GM10248 (cell line): ENCODE measurements around the gene EPS8L3.

Experiments
- CTCF ChIA-PET: fragments of 300-600 bp; sonication (Branson Sonifier 250); formaldehyde crosslinking; extraction: SDS; loops from one replicate; lab custom pipeline; 2021; ENCODE audit warnings: antibody characterized with exemption; lab: Yijun Ruan, JAX
- POLR2A ChIA-PET: fragments of 350-650 bp; sonication (Branson Sonifier 250); formaldehyde crosslinking; extraction: SDS; loops from one replicate; lab custom pipeline; 2020; ENCODE audit warnings: antibody characterized with exemption; lab: Yijun Ruan, JAX
- DNase-seq: peaks from one replicate; pipeline ENCODE4 v3.0.0; 2012; ENCODE audit errors: extremely low spot score
- TF ChIP-seq, protein P1 (sequence below): IDR thresholded peaks from 2 replicates; pipeline ENCODE4 v1.5.1; 2012; ENCODE audit warnings: mild to moderate bottlenecking, low read depth; ENCODE audit errors: extremely low read depth, missing control alignments, control extremely low read depth

EPS8L3 gene

DNA sequence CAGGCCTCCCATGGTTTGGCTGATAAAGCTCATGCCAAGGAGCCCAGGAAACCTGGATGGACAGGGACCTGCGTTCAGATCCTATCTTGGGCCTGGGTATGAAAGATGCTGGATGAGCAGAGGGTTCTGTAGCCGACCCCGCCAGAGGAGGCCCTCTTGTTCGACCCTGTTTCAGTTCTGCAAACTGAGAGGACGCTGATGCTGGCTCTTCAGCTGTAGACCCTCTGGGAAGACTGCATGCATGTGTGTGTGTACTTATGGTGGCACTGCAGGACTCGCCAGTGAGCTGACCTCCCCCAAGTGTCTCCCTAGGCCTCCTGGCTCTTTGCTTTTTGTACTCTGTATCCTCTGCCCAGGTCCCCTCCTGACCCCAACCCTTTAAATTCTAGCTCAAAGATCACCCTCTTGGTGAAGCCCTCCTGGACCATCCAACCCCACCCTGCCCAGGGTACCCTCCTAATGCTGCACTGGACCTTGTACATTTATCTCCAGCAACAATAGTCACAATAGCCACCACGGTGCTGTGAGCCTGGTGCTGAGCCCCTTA, 1.6 kb downstream of the EPS8L3 start:
- ChIA-PET CTCF (interaction anchor here (0.6 to 4.3 kb wide), 4 partner anchors 8 to 122 kb away, joined by 3 to 19 read pairs (median 7); no protein-coding TSS in a partner anchor), POLR2A (no interaction called here)
- TF ChIP-seq, protein P1, sequence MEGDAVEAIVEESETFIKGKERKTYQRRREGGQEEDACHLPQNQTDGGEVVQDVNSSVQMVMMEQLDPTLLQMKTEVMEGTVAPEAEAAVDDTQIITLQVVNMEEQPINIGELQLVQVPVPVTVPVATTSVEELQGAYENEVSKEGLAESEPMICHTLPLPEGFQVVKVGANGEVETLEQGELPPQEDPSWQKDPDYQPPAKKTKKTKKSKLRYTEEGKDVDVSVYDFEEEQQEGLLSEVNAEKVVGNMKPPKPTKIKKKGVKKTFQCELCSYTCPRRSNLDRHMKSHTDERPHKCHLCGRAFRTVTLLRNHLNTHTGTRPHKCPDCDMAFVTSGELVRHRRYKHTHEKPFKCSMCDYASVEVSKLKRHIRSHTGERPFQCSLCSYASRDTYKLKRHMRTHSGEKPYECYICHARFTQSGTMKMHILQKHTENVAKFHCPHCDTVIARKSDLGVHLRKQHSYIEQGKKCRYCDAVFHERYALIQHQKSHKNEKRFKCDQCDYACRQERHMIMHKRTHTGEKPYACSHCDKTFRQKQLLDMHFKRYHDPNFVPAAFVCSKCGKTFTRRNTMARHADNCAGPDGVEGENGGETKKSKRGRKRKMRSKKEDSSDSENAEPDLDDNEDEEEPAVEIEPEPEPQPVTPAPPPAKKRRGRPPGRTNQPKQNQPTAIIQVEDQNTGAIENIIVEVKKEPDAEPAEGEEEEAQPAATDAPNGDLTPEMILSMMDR = no peak
- no peak for DNase-seq

DNA sequence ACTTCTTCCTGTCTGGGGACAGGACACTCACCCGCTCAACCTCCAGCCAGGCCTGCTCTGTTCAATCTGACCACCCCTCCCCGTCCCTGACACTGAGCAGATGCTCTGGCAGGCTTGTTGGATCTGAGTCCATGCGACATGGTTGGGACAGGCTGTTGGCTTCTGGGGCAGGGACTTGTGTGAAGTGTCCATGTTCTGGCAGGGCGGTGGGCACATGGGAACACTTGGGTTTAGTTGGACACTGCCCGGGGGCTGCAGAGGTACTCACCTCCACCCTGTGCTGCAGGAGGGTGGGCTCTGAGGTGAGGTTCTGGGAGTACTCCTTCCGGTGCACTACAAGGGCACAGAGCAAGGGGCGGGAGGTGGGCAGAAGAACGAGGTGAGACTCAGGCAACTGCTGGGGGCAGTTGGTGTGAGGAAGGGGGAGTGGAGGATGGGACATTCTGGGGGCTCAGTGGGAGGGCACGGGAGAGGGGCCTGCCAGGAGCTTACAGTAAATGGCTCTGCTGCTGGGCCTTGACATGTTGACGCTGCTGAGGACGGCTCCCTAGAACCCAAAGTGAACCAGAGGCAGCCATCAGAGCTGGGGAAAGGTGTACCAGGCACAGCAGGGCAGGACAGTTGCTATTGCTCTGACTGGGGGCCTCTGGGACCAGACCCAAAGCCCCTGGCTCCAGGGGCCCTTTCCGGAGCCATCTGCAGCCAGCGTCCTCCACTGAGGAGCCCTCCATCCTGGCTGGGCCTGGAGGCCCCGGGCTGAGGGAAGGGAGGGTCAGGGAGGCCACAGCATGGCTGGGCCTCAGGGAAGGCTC, 2.3 kb downstream of the EPS8L3 start:
- CTCF ChIA-PET = interaction anchor here (0.6 to 4.3 kb wide), 4 partner anchors 8 to 121 kb away, joined by 3 to 19 read pairs (median 7); no protein-coding TSS in a partner anchor
- POLR2A ChIA-PET = no interaction called here
- DNase-seq = no peak
- TF ChIP-seq, protein P1 = no peak

DNA sequence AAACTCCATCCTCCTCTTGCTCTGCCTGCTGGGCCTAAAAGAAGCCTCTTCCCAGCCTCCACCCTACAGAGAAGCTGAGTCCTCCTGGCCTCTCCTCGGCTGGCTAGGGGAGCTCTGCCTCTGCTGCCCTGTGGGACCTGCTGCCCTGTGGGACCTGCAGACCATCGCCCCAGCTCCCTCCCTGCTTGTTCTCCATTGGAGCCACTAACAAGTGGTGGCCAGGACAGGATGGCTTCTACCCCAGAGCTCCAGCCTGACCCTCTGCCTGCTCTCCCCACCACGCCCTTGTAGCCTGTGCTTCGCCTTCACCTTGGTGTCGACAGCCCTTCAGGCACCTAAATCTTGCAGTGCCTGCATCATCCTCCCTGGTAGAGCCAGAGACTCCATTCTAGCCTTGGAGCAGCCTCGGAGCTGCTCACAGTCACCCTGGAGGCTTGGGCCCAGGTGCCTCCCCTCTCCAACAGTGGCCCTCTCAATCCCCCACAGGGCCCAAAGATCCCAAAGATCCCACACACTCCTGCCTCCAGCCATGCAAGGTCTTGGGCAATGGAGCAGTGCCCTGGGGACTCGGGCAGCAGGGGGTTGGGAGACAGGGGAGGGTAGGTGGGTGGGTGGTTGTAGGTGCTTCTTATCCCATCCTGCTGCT, 3.0 kb downstream of the EPS8L3 start:
- TF ChIP-seq, protein P1 = no peak
- POLR2A ChIA-PET = no interaction called here
- CTCF ChIA-PET = interaction anchor here (0.7 to 4.3 kb wide), 5 partner anchors 16 to 299 kb away, joined by 3 to 19 read pairs (median 4); partner anchors contain the start of gene AHCYL1
- DNase-seq = no peak

DNA sequence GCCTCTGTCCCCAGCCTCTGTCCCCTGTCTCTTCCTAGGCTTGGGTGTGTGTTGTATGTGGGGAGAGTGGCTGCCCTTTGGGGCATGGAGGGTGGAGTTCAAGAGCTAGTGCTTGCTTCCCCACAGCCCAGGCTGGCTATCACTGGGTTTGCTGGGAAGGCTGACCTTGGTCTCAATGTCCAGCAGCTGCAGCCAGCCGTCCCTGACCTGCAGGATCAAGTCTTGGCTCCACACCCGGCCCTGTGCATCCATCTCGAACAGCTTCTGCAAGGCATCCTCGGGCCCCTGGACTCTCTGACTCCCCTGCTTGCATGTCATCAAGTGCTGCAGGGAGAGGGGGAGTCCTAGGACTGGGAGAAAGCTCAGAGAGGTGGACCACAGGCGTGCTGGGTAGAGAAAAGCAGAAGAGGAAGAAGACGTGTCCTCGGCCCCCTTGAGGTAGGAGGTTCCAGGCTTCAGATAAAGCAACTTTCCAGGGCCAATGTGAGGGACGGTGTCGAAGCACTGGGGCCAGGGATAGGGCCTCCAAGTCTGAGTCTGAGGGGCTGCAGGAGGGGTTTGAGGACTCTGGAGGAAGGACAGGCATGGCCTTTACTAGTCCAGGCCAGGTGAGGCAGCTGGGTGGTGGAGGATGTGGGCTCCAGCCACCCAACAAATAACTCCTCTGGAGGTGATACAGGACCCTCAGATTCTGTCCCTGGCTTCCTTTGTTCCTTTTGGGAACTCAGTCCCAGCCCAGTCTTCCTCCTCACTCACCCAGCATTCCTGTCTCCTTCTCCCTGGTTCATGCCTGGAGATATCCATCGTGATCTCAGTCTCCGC, 4.0 kb downstream of the EPS8L3 start:
- POLR2A ChIA-PET = no interaction called here
- no peak for DNase-seq
- TF ChIP-seq, protein P1 = no peak
- CTCF ChIA-PET = interaction anchor here (0.6 to 4.3 kb wide), 9 partner anchors 10 to 300 kb away, joined by 3 to 19 read pairs (median 3); partner anchors contain the start of gene AHCYL1

DNA sequence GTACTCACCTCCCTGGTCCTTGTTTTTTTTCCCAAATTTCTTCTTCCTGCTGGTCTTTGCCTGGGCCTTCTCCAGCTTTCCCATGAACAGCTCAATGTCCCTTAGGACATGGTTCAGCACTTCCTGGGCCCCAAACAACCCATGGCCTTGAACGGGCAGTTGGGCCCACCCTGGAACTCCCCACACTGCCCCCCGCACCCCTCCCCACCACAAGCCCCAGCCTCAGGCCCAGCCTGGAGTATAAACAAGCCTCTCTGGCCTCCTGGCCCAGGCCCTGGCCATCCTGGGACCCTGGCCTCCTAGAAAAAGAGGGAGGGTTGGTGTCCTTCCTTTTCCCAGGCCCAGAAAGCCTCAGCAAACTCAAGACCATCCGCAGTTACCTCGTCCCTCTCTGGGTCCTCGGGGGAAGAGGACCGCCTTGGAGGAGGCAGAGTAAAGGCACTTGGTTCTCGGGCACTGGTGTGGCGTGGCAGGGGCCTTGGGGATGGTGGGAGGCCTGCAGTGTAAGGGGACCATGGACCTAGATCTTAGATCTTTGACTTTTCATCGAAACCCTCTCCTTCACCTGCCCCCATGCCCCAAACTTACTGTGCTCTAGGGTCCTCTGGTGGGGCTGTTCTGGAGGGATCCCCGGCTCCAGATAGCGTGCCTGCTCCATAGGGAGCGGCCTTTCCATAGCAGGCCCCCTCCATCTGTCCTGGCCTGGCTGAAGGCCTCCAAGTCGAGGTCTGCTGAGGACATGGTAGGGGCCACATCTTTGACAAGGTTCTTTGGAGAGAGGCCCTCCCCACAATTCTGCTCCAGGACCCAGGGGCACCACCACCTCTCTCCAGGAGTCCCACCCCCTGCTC, 5.6 kb downstream of the EPS8L3 start:
- TF ChIP-seq, protein P1 = no peak
- DNase-seq = no peak
- POLR2A ChIA-PET = no interaction called here
- CTCF ChIA-PET = interaction anchor here (1.2 to 4.3 kb wide), 3 partner anchors 19 to 118 kb away, joined by 3 to 19 read pairs (median 4); no protein-coding TSS in a partner anchor
